Naive thymus-derived CD4-positive, alpha-beta T cell (primary cell): Measurements from ENCODE around the gene RIMKLB. TPM values are rescaled to one million over a fixed set of nuclear protein-coding genes. Genes with fewer than 3 reads are reported as not detected.

Experiments
- ATAC-seq: fragments of 150-1000 bp; cut with Tn5 transposase; 2 replicates; pipeline ENCODE4 v1.10.0; 2021; ENCODE audit warnings: mild to moderate bottlenecking, moderate library complexity
- CTCF ChIA-PET: fragments of 350-600 bp; sonication (Branson Sonifier 250); formaldehyde crosslinking; loops from one replicate; lab custom pipeline; 2021; ENCODE audit warnings: antibody characterized with exemption; lab: Charles Lee
- POLR2A ChIA-PET: fragments of 350-600 bp; sonication (Branson Sonifier 250); formaldehyde crosslinking; loops from one replicate; lab custom pipeline; 2021; ENCODE audit warnings: antibody characterized with exemption, inconsistent platforms; lab: Charles Lee
- DNase-seq, 9 donors: peaks; one replicate each; pipeline versions ENCODE4 v3.0.0 to v3.0.0-alpha.2; 2020 to 2022; ENCODE audit warnings: mixed read lengths in 1 of 9
- H3K27ac ChIP-seq: one replicate; pipeline ENCODE4 v1.7.0; 2013; ENCODE audit warnings: mild to moderate bottlenecking, low read depth, low read length, moderate library complexity
- H3K27me3 ChIP-seq, 2 donors: one replicate each; pipeline ENCODE4 v1.7.0; 2013; ENCODE audit warnings: low read length in 2 of 2, mild to moderate bottlenecking in 2 of 2, moderate library complexity in 2 of 2; ENCODE audit not compliant: control insufficient read depth in 2 of 2, insufficient read depth in 2 of 2
- H3K36me3 ChIP-seq, 3 experiments: 1 replicate in 2 of 3; 2 replicates in 1 of 3; pipeline ENCODE4 v1.7.0; 2013; ENCODE audit warnings: low read length in 3 of 3, mild to moderate bottlenecking in 3 of 3, moderate library complexity in 1 of 3; ENCODE audit not compliant: insufficient read depth in 3 of 3, control insufficient read depth in 2 of 3
- H3K4me1 ChIP-seq, 2 donors: one replicate each; pipeline ENCODE4 v1.7.0; 2013; ENCODE audit warnings: low read length in 2 of 2, mild to moderate bottlenecking in 2 of 2, moderate library complexity in 1 of 2; ENCODE audit not compliant: control insufficient read depth in 2 of 2, insufficient read depth in 2 of 2
- H3K4me3 ChIP-seq: 2 replicates; pipeline ENCODE4 v1.7.0; 2013; ENCODE audit warnings: mild to moderate bottlenecking, low read length
- H3K9me3 ChIP-seq, 3 experiments: 1 replicate in 2 of 3; 2 replicates in 1 of 3; pipeline ENCODE4 v1.7.0; 2013; ENCODE audit warnings: low read length in 3 of 3; ENCODE audit not compliant: control insufficient read depth in 2 of 3
- H3K27ac Mint-ChIP-seq, 9 donors: one replicate each; pipeline ENCODE4 v1.8.0; 2020 to 2022; ENCODE audit warnings: mixed read lengths in 9 of 9, mild to moderate bottlenecking in 8 of 9, moderate library complexity in 5 of 9, inconsistent platforms in 2 of 9
- H3K27me3 Mint-ChIP-seq, 5 donors: one replicate each; pipeline ENCODE4 v1.8.0; 2021 to 2022; ENCODE audit warnings: mixed read lengths in 5 of 5, mild to moderate bottlenecking in 1 of 5
- H3K36me3 Mint-ChIP-seq, 5 donors: one replicate each; pipeline ENCODE4 v1.8.0; 2020 to 2022; ENCODE audit warnings: mixed read lengths in 5 of 5, mild to moderate bottlenecking in 3 of 5, inconsistent platforms in 1 of 5
- H3K4me1 Mint-ChIP-seq, 7 donors: one replicate each; pipeline ENCODE4 v1.8.0; 2020 to 2022; ENCODE audit warnings: mixed read lengths in 7 of 7, mild to moderate bottlenecking in 3 of 7, inconsistent platforms in 1 of 7
- H3K4me3 Mint-ChIP-seq, 10 donors: one replicate each; pipeline ENCODE4 v1.8.0; 2020 to 2022; ENCODE audit warnings: mild to moderate bottlenecking in 10 of 10, mixed read lengths in 10 of 10, moderate library complexity in 6 of 10, inconsistent platforms in 2 of 10
- H3K9me3 Mint-ChIP-seq, 11 donors: one replicate each; pipeline ENCODE4 v1.8.0; 2020 to 2022; ENCODE audit warnings: mixed read lengths in 11 of 11, mild to moderate bottlenecking in 4 of 11, inconsistent platforms in 1 of 11, moderate library complexity in 1 of 11
- intact Hi-C, 2 donors: fragments of 100-400 bp; cut with micrococcal nuclease; formaldehyde crosslinking; loops; one replicate each; pipeline ENCODE4 v1.15.1; 2023
- polyA plus RNA-seq, 2 donors: library from polyadenylated mRNA; unstranded; fragments of 300-500 nt; fragmentation: Illumina TruSeq; gene quantifications; one replicate each; pipeline ENCODE4 v1.2.3, GENCODE V29; 2021
- total RNA-seq, 6 experiments: library from RNA in 5 of 6; stranded (reverse) in 5 of 6; gene quantifications; 1 replicate in 5 of 6; 2 replicates in 1 of 6; pipeline ENCODE4 v1.2.3 and lab custom pipeline; 2021 to 2026

RIMKLB gene
- total and polyA plus RNA-seq, 7 experiments from 2014 or later: 1.8 to 31.3 (median 13.3) TPM

DNA sequence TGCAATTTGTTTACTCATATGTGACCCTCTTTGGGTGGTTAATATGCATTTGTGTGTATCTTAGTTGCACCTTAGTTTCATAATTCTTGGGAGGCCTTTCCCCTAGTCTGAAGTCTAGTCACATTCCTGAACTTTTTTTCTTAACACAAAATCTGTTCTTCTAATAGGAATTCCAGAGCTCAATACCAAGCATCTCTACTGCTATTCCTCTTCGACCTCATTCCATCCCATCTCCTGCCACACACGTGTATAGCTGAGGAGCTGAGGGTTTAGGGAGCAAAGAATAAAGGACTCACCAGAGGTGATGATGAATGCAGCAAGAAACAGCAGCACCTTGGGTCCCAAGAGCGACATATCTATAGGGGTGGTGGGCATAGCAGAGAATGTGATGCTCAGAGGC is 36.0 kb upstream of the RIMKLB start:
- H3K4me1 Mint-ChIP-seq: no peaks in the 10 kb centered on the region
- no peak overlapping the region for H3K27ac ChIP-seq
- no peak for ATAC-seq
- no peaks in the 10 kb centered on the region for H3K27me3 ChIP-seq
- no peaks in the 10 kb centered on the region for H3K9me3 ChIP-seq
- no peak for DNase-seq
- H3K27me3 Mint-ChIP-seq: peaks cover 5 to 15% (median 7%) of the 10 kb centered on the region in 5 donors
- no peaks in the 10 kb centered on the region for H3K36me3 ChIP-seq
- H3K4me3 Mint-ChIP-seq: no peak overlapping the region
- no peaks in the 10 kb centered on the region for H3K4me1 ChIP-seq
- no peaks in the 10 kb centered on the region for H3K36me3 Mint-ChIP-seq
- ChIA-PET POLR2A (no interaction called here), CTCF (no interaction called here)
- no peak overlapping the region for H3K27ac Mint-ChIP-seq
- peaks cover 0 to 3% (median 0%) of the 10 kb centered on the region in 11 donors for H3K9me3 Mint-ChIP-seq
- intact Hi-C loops: no loop called here
- no peak overlapping the region for H3K4me3 ChIP-seq

DNA sequence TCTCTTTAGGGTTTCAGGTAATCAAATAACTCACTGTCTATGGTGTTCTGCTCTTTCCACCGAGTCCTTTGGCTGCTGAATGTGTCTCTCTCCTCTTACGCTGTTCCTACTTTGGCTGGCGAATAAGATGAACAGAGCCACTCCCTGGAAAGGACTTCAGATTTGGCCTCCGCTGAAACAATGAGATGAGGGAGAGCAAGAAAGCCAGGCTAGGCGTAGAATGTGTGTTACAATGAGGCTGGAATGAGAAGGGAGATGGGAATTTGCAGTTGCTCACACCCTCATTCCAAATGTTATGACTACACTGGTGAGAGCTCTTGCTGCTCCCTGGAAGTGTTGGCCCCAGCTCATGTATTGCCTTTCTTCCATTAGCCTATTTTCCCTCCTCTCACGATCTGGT is 35.2 kb upstream of the RIMKLB start, which contains the start of gene MFAP5:
MFAP5 (minus strand) TSS at position 234 of the 400 bp plus-strand sequence. CDS start 722 bp downstream, outside the sequence.
- ATAC-seq: no peak
- Mint-ChIP-seq H3K4me3 (no peak within 1 kb of the TSS), H3K9me3 (peaks cover 0 to 3% (median 0%) of the 10 kb centered on the region in 11 donors), H3K4me1 (peaks cover 0 to under 1% (median 0%) of the 10 kb centered on the region in 7 donors), H3K36me3 (no peaks in the 10 kb centered on the region), H3K27ac (no peak within 1 kb of the TSS), H3K27me3 (peaks cover 5 to 16% (median 8%) of the 10 kb centered on the region in 5 donors)
- Histone ChIP-seq H3K36me3 (no peaks in the 10 kb centered on the region), H3K4me3 (no peak within 1 kb of the TSS), H3K9me3 (no peaks in the 10 kb centered on the region), H3K4me1 (no peaks in the 10 kb centered on the region), H3K27ac (no peak within 1 kb of the TSS), H3K27me3 (no peaks in the 10 kb centered on the region)
- CTCF ChIA-PET: no interaction called here
- intact Hi-C loops: no loop called here
- POLR2A ChIA-PET: no interaction called here
- no peak for DNase-seq

DNA sequence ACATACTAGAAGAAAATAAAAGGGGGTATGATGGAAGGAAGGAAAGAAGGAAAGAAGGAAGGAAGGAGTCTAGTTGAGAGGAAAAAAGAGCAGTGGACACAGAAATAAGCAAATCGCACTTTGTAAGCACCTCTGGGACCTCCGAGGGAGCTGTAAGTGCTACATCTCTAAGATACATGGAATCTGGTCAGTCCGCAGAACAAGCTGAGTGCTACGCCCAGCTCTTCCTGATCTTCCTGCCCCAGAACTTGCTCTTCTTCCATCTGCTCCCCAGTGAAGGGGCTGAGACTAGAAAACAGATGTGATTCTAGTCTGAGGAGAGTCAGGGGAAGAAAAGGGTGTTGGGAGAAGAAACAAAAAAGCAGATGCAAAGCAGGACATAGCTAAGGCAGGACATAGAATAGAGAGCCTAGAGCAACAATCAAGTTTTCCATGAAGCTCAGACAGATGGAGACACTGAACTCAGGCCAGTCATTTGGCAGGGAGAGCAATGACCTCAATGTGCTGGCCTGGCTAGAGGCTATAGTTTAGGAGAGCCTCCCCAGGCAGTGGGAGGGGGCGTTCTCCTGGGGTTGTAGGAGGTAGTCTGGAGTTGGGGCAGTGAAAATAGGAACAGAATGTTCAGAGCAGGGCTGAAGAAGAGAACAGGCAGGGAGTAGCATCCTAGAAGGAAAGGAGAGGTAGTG is 33.4 kb upstream of the RIMKLB start:
- Histone ChIP-seq H3K9me3 (no peaks in the 10 kb centered on the region), H3K36me3 (no peaks in the 10 kb centered on the region), H3K27me3 (no peaks in the 10 kb centered on the region), H3K27ac (no peak overlapping the region), H3K4me1 (no peaks in the 10 kb centered on the region), H3K4me3 (no peak overlapping the region)
- Mint-ChIP-seq H3K4me1 (peaks cover 0 to 4% (median 0%) of the 10 kb centered on the region in 7 donors), H3K27me3 (peaks cover 5 to 18% (median 11%) of the 10 kb centered on the region in 5 donors), H3K36me3 (no peaks in the 10 kb centered on the region), H3K4me3 (no peak overlapping the region), H3K27ac (no peak overlapping the region), H3K9me3 (peaks cover 0 to 3% (median 0%) of the 10 kb centered on the region in 11 donors)
- DNase-seq (no peak), ATAC-seq (no peak)
- ChIA-PET CTCF (no interaction called here), POLR2A (no interaction called here)
- intact Hi-C loops: no loop called here

DNA sequence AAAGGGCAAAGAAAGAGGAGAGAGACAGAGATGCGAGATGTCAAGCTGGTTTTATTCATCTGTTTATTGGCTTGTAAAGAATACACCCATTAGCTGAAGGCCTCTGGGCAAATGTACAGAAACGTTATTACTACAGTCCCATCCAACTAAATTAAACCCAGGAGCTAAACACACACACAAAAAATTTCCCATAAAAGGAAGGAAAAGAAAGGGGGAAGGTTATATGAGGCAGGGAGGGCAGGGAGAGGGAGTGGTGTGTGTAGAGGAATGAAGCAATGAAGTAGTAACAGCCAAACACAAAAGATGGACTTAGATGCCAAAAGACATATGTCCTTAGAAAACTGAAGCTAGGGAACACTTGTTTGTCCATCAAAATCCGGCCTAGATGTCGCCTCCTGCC is 32.0 kb upstream of the RIMKLB start:
- Mint-ChIP-seq H3K27me3 (peaks cover 5 to 17% (median 11%) of the 10 kb centered on the region in 5 donors), H3K27ac (no peak overlapping the region), H3K36me3 (no peaks in the 10 kb centered on the region), H3K9me3 (peaks cover 0 to 3% (median 0%) of the 10 kb centered on the region in 11 donors), H3K4me3 (no peak overlapping the region), H3K4me1 (peaks cover 0 to 4% (median 0%) of the 10 kb centered on the region in 7 donors)
- CTCF ChIA-PET: no interaction called here
- Histone ChIP-seq H3K4me3 (no peak overlapping the region), H3K27ac (no peak overlapping the region), H3K4me1 (no peaks in the 10 kb centered on the region), H3K36me3 (no peaks in the 10 kb centered on the region), H3K27me3 (no peaks in the 10 kb centered on the region), H3K9me3 (no peaks in the 10 kb centered on the region)
- ATAC-seq (no peak), DNase-seq (no peak)
- intact Hi-C loops: no loop called here
- POLR2A ChIA-PET: no interaction called here

DNA sequence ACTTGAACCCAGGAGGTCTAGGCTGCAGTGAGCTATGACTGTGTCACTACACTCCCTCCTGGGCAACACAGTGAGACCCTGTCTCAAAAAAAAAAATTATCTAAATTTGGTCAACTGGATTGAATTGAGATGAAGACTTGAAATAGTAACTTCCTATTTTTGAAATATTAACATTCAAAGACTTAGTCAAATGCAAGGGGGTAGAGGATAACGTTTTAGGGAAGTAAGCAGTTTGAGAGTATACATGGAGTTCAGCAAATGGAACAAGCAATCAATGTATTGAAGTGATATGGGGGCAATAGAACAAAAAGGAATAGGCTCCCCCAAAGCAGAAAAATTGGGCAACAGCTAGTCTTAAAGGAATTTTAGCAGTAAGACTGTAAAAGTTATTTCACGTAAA is 30.5 kb upstream of the RIMKLB start:
- Histone ChIP-seq H3K9me3 (no peaks in the 10 kb centered on the region), H3K4me1 (no peaks in the 10 kb centered on the region), H3K27me3 (no peaks in the 10 kb centered on the region), H3K4me3 (no peak overlapping the region), H3K27ac (no peak overlapping the region), H3K36me3 (no peaks in the 10 kb centered on the region)
- Mint-ChIP-seq H3K36me3 (no peaks in the 10 kb centered on the region), H3K27me3 (peaks cover 5 to 17% (median 11%) of the 10 kb centered on the region in 5 donors), H3K4me1 (peaks cover 0 to 4% (median 0%) of the 10 kb centered on the region in 7 donors), H3K9me3 (peaks cover 0 to 3% (median 0%) of the 10 kb centered on the region in 11 donors), H3K27ac (no peak overlapping the region), H3K4me3 (no peak overlapping the region)
- POLR2A ChIA-PET: no interaction called here
- intact Hi-C loops: no loop called here
- no peak for DNase-seq
- CTCF ChIA-PET: no interaction called here
- ATAC-seq: peak; percentile 60

DNA sequence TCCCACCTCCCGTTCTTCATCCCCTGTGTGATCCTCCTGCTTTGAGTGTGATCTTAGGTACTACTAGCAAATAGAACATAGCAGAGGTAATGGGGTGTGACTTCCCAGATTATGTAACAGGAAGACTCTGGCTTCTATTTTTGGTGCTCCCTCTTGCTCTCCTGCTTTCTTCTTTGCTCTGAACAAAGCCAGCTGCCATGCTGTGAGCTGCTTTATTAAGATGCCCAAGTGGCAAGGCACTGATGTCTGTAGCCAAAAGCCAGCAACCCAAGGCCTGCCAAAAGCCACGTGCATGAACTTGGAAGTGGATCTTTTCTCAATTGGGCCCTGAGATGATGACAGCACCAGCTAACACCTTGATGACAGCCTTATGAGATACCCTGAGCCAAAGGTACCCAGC is 29.4 kb upstream of the RIMKLB start:
- Histone ChIP-seq H3K27ac (no peak overlapping the region), H3K9me3 (no peaks in the 10 kb centered on the region), H3K4me1 (no peaks in the 10 kb centered on the region), H3K4me3 (no peak overlapping the region), H3K36me3 (no peaks in the 10 kb centered on the region), H3K27me3 (no peaks in the 10 kb centered on the region)
- DNase-seq (no peak), ATAC-seq (no peak)
- Mint-ChIP-seq H3K4me3 (no peak overlapping the region), H3K27me3 (peaks cover 5 to 17% (median 11%) of the 10 kb centered on the region in 5 donors), H3K9me3 (peaks cover 0 to 3% (median 0%) of the 10 kb centered on the region in 11 donors), H3K27ac (no peak overlapping the region), H3K36me3 (no peaks in the 10 kb centered on the region), H3K4me1 (peaks cover 0 to 4% (median 0%) of the 10 kb centered on the region in 7 donors)
- ChIA-PET CTCF (interaction anchor here (1.1 kb wide), 1 partner anchor 8 kb away, joined by 3 read pairs; no protein-coding TSS in a partner anchor), POLR2A (interaction anchor here (0.6 kb wide), 1 partner anchor 9 kb away, joined by 7 read pairs; no protein-coding TSS in a partner anchor)
- intact Hi-C loops: no loop called here
